Mesenteric fat pad (tissue), 1 donor: ENCODE data around the gene PEF1. TPM values are rescaled to one million over a fixed set of nuclear protein-coding genes. Genes with fewer than 3 reads are reported as not detected.

ENCODE experiments used
- DNase-seq: peaks from one replicate; pipeline ENCODE4 v3.0.0-alpha.2; 2020; ENCODE audit warnings: low spot score
- total RNA-seq: library from RNA; stranded (reverse); fragmentation: NEBNext Ultra II Directional; extraction: Animal tissue kit (Norgen Biotek cat#: 25700); gene quantifications from one replicate; pipeline ENCODE4 v1.2.1, GENCODE V29; 2021
- donor health status: DM: yes; HTN: yes; CAD: no.

The PEF1 gene
- total RNA-seq, 1 donor from 2014 or later: 47.9 TPM

GRCh38 chr1:31632649-31633048, 12.0 kb downstream of the PEF1 start:
- no peak for DNase-seq

GRCh38 chr1:31628931-31629556, 15.6 kb downstream of the PEF1 start:
- DNase-seq: no peak

GRCh38 chr1:31627930-31628559, 16.6 kb downstream of the PEF1 start:
- no peak for DNase-seq

GRCh38 chr1:31627301-31627929, 17.3 kb downstream of the PEF1 start:
- no peak for DNase-seq

- no peak for DNase-seq
Measured at GRCh38 chr1:31626223-31627207, 18.2 kb downstream of the PEF1 start.

- no peak for DNase-seq
Measured at GRCh38 chr1:31625561-31626222, 19.0 kb downstream of the PEF1 start.

GRCh38 chr1:31624731-31625514, 19.8 kb downstream of the PEF1 start:
- DNase-seq: no peak

GRCh38 chr1:31624309-31624708, 20.4 kb downstream of the PEF1 start:
- DNase-seq: no peak

- DNase-seq: no peak
Measured at GRCh38 chr1:31623365-31623764, 21.3 kb downstream of the PEF1 start.

- DNase-seq: no peak
Measured at GRCh38 chr1:31621847-31622730, 22.6 kb downstream of the PEF1 start.

GRCh38 chr1:31621498-31621820, 23.2 kb downstream of the PEF1 start:
- DNase-seq: no peak

- DNase-seq: no peak
Measured at GRCh38 chr1:31620631-31621497, 23.8 kb downstream of the PEF1 start.

- no peak for DNase-seq
Measured at GRCh38 chr1:31618916-31619846, 25.5 kb downstream of the PEF1 start.

GRCh38 chr1:31617916-31618746, 26.5 kb downstream of the PEF1 start:
- no peak for DNase-seq

- no peak for DNase-seq
Measured at GRCh38 chr1:31617218-31617915, 27.3 kb downstream of the PEF1 start, which contains the start of gene HCRTR1. TSS of gene HCRTR1 (plus strand) at chr1:31617689. CDS start at chr1:31619193, 1,504 bp downstream.
